OCI-LY3 (cell line): ENCODE data around the gene TRIM37.

Experiments
- H2AFZ ChIP-seq: fragments of 200-600, 300-600 bp; shearing (Covaris generic); 2 replicates; pipeline ENCODE4 v1.6.0; 2014; ENCODE audit warnings: antibody characterized with exemption, low read depth, low read length
- H3K27ac ChIP-seq: fragments of 200-600, 300-600 bp; sonication (generic); 2 replicates; pipeline ENCODE4 v1.5.1; 2014; ENCODE audit warnings: mild to moderate bottlenecking, low read length, moderate library complexity, mixed read lengths
- H3K27me3 ChIP-seq: fragments of 200-600, 300-600 bp; sonication (generic); 2 replicates; pipeline ENCODE4 v1.6.1; 2014; ENCODE audit warnings: low read depth, low read length, mixed read lengths
- H3K36me3 ChIP-seq: fragments of 200-600, 300-600 bp; sonication (generic); replicated peaks from 2 replicates; pipeline ENCODE3; 2014; ENCODE audit warnings: low read depth, low read length, mixed read lengths
- H3K4me1 ChIP-seq: fragments of 300-600, 200-600 bp; sonication (generic); 2 replicates; pipeline ENCODE4 v1.6.1; 2014; ENCODE audit warnings: low read length, mixed read lengths
- H3K4me2 ChIP-seq: fragments of 200-600, 300-600 bp; sonication (generic); 2 replicates; pipeline ENCODE4 v1.6.1; 2014; ENCODE audit warnings: low read length, mixed read lengths
- H3K4me3 ChIP-seq: fragments of 300-600, 200-600 bp; sonication (generic); 2 replicates; pipeline ENCODE4 v1.5.1; 2014; ENCODE audit warnings: antibody characterized with exemption, mild to moderate bottlenecking, low read length, moderate library complexity
- H3K79me2 ChIP-seq: fragments of 300-600, 200-600 bp; shearing (Covaris generic); 2 replicates; pipeline ENCODE4 v1.6.1; 2014; ENCODE audit warnings: mild to moderate bottlenecking, low read length, mixed read lengths
- H3K9ac ChIP-seq: fragments of 300-600, 200-600 bp; shearing (Covaris generic); 2 replicates; pipeline ENCODE4 v1.6.0; 2014; ENCODE audit warnings: mild to moderate bottlenecking, low read length, moderate library complexity
- H3K9me3 ChIP-seq: fragments of 200-600, 300-600 bp; shearing (Covaris generic); 2 replicates; pipeline ENCODE4 v1.6.1; 2014; ENCODE audit warnings: low read length, mixed read lengths; ENCODE audit not compliant: insufficient read depth
- H4K20me1 ChIP-seq: fragments of 200-600, 300-600 bp; sonication (generic); 2 replicates; pipeline ENCODE4 v1.6.1; 2016; ENCODE audit warnings: low read length, mixed read lengths; ENCODE audit not compliant: insufficient read depth
- CTCF ChIP-seq: fragments of 200-600, 300-600 bp; sonication (generic); IDR thresholded peaks from 2 replicates; pipeline ENCODE4 v1.5.1; 2014; ENCODE audit warnings: antibody characterized with exemption, low read length, low read depth
- EZH2phosphoT487 ChIP-seq: fragments of 200-600 bp; shearing (Covaris generic); IDR thresholded peaks from 2 replicates; pipeline ENCODE4 v1.6.1; 2018; ENCODE audit warnings: antibody characterized with exemption, mixed run types, low read depth

Gene TRIM37

GRCh38 chr17:59001158-59001814 is 105.4 kb downstream of the TRIM37 start:
- no peak overlapping the region for H2AFZ ChIP-seq
- H3K9ac ChIP-seq, result peak overlapping the region; percentile 70
- no peaks in the 10 kb centered on the region for H3K79me2 ChIP-seq
- H3K4me1 ChIP-seq, result peaks cover 38% of the 10 kb centered on the region
- H3K4me3 ChIP-seq, result peak overlapping the region; percentile 70
- H3K27ac ChIP-seq, result peak overlapping the region; percentile 91
- H3K36me3 ChIP-seq, result peaks cover 8% of the 10 kb centered on the region
- H4K20me1 ChIP-seq, result no peaks in the 10 kb centered on the region
- H3K4me2 ChIP-seq, result peak overlapping the region; percentile 74
- TF ChIP-seq EZH2phosphoT487, result no peak
- TF ChIP-seq CTCF, result no peak
- H3K9me3 ChIP-seq, result no peaks in the 10 kb centered on the region
- H3K27me3 ChIP-seq, result no peaks in the 10 kb centered on the region

- H3K27ac ChIP-seq, result no peak overlapping the region
- TF ChIP-seq EZH2phosphoT487 (no peak), CTCF (no peak)
- H3K4me2 ChIP-seq, result no peak overlapping the region
- H3K27me3 ChIP-seq, result no peaks in the 10 kb centered on the region
- no peaks in the 10 kb centered on the region for H3K9me3 ChIP-seq
- no peaks in the 10 kb centered on the region for H3K79me2 ChIP-seq
- no peak overlapping the region for H2AFZ ChIP-seq
- no peak overlapping the region for H3K4me3 ChIP-seq
- H4K20me1 ChIP-seq, result no peaks in the 10 kb centered on the region
- H3K4me1 ChIP-seq, result peaks cover 38% of the 10 kb centered on the region
- peaks cover 5% of the 10 kb centered on the region for H3K36me3 ChIP-seq
- no peak overlapping the region for H3K9ac ChIP-seq
These were observed 106.7 kb downstream of the TRIM37 start for GRCh38 chr17:59000022-59000421.

GRCh38 chr17:58999500-58999899 is 107.2 kb downstream of the TRIM37 start:
- H3K36me3 ChIP-seq, result peaks cover 5% of the 10 kb centered on the region
- TF ChIP-seq EZH2phosphoT487 (no peak), CTCF (no peak)
- H3K27me3 ChIP-seq, result no peaks in the 10 kb centered on the region
- H3K4me1 ChIP-seq, result peaks cover 35% of the 10 kb centered on the region
- H2AFZ ChIP-seq, result no peak overlapping the region
- H3K4me3 ChIP-seq, result no peak overlapping the region
- H3K79me2 ChIP-seq, result no peaks in the 10 kb centered on the region
- no peak overlapping the region for H3K4me2 ChIP-seq
- H4K20me1 ChIP-seq, result no peaks in the 10 kb centered on the region
- H3K9me3 ChIP-seq, result no peaks in the 10 kb centered on the region
- no peak overlapping the region for H3K27ac ChIP-seq
- no peak overlapping the region for H3K9ac ChIP-seq

GRCh38 chr17:58998871-58999270 is 107.8 kb downstream of the TRIM37 start:
- no peaks in the 10 kb centered on the region for H4K20me1 ChIP-seq
- no peak overlapping the region for H3K9ac ChIP-seq
- H3K36me3 ChIP-seq, result peaks cover 6% of the 10 kb centered on the region
- H3K4me1 ChIP-seq, result peaks cover 33% of the 10 kb centered on the region
- no peak overlapping the region for H3K4me3 ChIP-seq
- no peaks in the 10 kb centered on the region for H3K27me3 ChIP-seq
- H3K9me3 ChIP-seq, result no peaks in the 10 kb centered on the region
- H3K79me2 ChIP-seq, result no peaks in the 10 kb centered on the region
- no peak overlapping the region for H3K27ac ChIP-seq
- no peak overlapping the region for H3K4me2 ChIP-seq
- TF ChIP-seq CTCF, result no peak
- TF ChIP-seq EZH2phosphoT487, result no peak
- no peak overlapping the region for H2AFZ ChIP-seq
